Transverse colon (tissue), 3 donors: ENCODE measurements around the gene ATF6B.

ENCODE experiments used
- POLR2A ChIP-seq: fragments of 450-650 bp; IDR thresholded peaks from one replicate; pipeline ENCODE4 v1.6.1; 2016; ENCODE audit warnings: antibody characterized with exemption, mild to moderate bottlenecking, moderate library complexity
- TF ChIP-seq, protein P1 (sequence below), 5 experiments: fragments of 200-600 bp in 3 of 5; fragments of 450-650 bp in 2 of 5; sonication (generic) in 3 of 5; IDR thresholded peaks; 1 replicate in 2 of 5; 2 replicates in 3 of 5; pipeline ENCODE4 v1.5.1; 2016 to 2017; ENCODE audit warnings: antibody characterized with exemption in 5 of 5, inconsistent platforms in 3 of 5, mild to moderate bottlenecking in 2 of 5, moderate library complexity in 1 of 5

DNA sequence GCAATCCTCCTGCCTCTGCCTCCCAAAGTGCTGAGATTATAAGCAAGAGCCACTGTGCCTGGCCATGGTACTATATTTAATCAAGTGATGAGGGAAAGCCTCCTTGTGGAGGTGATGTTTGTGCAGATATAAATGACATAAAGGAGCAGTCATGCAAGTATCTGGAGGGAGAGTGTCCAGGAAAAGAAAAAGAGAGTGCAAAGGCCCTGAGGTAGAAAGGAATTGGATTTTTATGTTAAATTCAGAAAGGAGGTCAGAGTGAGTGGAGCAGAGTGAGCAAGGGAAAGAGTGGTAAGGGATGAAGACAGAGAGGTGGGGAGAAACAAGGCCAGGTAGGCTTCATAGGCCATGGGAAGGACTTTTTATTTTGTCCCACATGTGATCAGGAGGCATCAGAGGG, 9.4 kb upstream of the ATF6B start:
- TF ChIP-seq, protein P1, sequence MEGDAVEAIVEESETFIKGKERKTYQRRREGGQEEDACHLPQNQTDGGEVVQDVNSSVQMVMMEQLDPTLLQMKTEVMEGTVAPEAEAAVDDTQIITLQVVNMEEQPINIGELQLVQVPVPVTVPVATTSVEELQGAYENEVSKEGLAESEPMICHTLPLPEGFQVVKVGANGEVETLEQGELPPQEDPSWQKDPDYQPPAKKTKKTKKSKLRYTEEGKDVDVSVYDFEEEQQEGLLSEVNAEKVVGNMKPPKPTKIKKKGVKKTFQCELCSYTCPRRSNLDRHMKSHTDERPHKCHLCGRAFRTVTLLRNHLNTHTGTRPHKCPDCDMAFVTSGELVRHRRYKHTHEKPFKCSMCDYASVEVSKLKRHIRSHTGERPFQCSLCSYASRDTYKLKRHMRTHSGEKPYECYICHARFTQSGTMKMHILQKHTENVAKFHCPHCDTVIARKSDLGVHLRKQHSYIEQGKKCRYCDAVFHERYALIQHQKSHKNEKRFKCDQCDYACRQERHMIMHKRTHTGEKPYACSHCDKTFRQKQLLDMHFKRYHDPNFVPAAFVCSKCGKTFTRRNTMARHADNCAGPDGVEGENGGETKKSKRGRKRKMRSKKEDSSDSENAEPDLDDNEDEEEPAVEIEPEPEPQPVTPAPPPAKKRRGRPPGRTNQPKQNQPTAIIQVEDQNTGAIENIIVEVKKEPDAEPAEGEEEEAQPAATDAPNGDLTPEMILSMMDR (IDR thresholded peaks at IDR 0.05), result no peak
- no peak for TF ChIP-seq POLR2A
